Measurements from ENCODE around the gene ITPKA. TPM values are rescaled to one million over a fixed set of nuclear protein-coding genes. Genes with fewer than 3 reads are reported as not detected.

ITPKA gene
- total and polyA plus RNA-seq, 2 of the 13 experiments (the other 11 are each of a cell fraction or from before 2014, with no cell fraction given), result 13.2 to 41.3 TPM

DNA sequence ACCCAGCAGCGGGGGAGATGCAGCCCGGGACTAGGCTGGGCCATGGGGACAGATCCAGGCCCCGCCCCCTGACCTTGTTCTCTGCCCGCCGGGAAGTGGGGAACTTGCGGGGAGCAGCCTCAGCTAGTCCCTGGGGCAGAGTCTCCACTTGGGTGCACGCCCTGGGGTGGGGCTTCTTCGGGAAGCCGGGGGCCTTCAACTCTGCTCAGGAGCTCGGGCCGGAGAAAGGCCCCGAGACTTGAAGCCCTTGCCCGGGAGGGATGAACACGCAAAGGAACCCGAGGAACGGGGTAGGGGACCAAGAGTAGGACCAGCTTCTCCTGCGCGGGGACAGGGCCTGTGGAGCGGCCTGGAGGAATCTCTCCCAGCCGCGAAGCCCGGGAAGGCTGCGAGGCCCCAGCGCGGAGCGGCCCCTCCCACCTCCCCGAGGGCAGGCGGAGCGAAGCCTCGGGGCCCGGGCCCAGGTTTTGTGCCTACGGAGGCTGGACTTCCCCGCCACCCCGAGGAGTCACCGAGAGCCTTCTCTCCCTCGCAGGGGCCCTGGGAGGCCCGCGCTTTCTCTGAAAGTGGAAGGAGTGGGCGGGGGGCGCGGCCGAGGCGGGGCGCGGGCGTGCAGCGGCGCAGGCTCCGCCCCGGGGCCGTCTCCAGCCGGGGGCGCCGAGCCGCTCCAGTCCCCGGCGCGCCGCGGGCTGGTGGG, at the start of gene ITPKA (continued):
- TF ChIP-seq HBP1 (CRISPR knock-in tag; IDR thresholded peaks at IDR 0.05; ENCODE audit: low read depth) (no peak), MZF1 (CRISPR knock-in tag; IDR thresholded peaks at IDR 0.05; ENCODE audit: borderline replicate concordance) (peak; percentile 82; the same call in 1 of the 2 replicates), ZNF343 (CRISPR knock-in tag; IDR thresholded peaks at IDR 0.05) (peak; percentile 78), TBP (CRISPR knock-in tag; IDR thresholded peaks at IDR 0.05) (no peak), GFI1 (CRISPR knock-in tag; IDR thresholded peaks at IDR 0.05; ENCODE audit: borderline replicate concordance) (peak; percentile 53; the same call in 1 of the 2 replicates), ZNF816 (CRISPR knock-in tag; IDR thresholded peaks at IDR 0.05; ENCODE audit: borderline replicate concordance) (no peak), NRL (CRISPR knock-in tag; IDR thresholded peaks at IDR 0.05; ENCODE audit: borderline replicate concordance) (peak; percentile 75; the same call in 1 of the 2 replicates), REST (IDR thresholded peaks at IDR 0.05; ENCODE audit: borderline replicate concordance in 1 of 2, low read depth in 1 of 2, low read length in 2 of 2) (0 out of 4 replicates have a peak, but pooled peaks of 1 of the 2 experiments have one; percentile 28), MBD4 (IDR thresholded peaks at IDR 0.05; ENCODE audit: borderline replicate concordance, low read length) (no peak), PATZ1 (CRISPR knock-in tag; IDR thresholded peaks at IDR 0.05) (peak; percentile 68), ZBTB7B (CRISPR knock-in tag; IDR thresholded peaks at IDR 0.05) (peak; percentile 62), ZFP36 (IDR thresholded peaks at IDR 0.05; ENCODE audit: borderline replicate concordance, low read depth, low read length, partially characterized antibody) (no peak), RARG (CRISPR knock-in tag; IDR thresholded peaks at IDR 0.05; ENCODE audit: low read depth) (no peak), ZSCAN22 (CRISPR knock-in tag; IDR thresholded peaks at IDR 0.05) (no peak)
- TF ChIP-seq, protein P1, sequence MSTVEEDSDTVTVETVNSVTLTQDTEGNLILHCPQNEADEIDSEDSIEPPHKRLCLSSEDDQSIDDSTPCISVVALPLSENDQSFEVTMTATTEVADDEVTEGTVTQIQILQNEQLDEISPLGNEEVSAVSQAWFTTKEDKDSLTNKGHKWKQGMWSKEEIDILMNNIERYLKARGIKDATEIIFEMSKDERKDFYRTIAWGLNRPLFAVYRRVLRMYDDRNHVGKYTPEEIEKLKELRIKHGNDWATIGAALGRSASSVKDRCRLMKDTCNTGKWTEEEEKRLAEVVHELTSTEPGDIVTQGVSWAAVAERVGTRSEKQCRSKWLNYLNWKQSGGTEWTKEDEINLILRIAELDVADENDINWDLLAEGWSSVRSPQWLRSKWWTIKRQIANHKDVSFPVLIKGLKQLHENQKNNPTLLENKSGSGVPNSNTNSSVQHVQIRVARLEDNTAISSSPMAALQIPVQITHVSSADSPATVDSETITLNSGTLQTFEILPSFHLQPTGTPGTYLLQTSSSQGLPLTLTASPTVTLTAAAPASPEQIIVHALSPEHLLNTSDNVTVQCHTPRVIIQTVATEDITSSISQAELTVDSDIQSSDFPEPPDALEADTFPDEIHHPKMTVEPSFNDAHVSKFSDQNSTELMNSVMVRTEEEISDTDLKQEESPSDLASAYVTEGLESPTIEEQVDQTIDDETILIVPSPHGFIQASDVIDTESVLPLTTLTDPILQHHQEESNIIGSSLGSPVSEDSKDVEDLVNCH (CRISPR knock-in tag; IDR thresholded peaks at IDR 0.05), result no peak
